Measurements from ENCODE around the gene IL17RC. TPM values are rescaled to one million over a fixed set of nuclear protein-coding genes. Genes with fewer than 3 reads are reported as not detected.
"Not testable (repeated sequence)": the region's sequence is repeated elsewhere in the genome, so short reads cannot be mapped to it uniquely, and the experiment has no call there.

The IL17RC gene
- total RNA-seq, 1 donor from 2014 or later, result 35.0 TPM

DNA sequence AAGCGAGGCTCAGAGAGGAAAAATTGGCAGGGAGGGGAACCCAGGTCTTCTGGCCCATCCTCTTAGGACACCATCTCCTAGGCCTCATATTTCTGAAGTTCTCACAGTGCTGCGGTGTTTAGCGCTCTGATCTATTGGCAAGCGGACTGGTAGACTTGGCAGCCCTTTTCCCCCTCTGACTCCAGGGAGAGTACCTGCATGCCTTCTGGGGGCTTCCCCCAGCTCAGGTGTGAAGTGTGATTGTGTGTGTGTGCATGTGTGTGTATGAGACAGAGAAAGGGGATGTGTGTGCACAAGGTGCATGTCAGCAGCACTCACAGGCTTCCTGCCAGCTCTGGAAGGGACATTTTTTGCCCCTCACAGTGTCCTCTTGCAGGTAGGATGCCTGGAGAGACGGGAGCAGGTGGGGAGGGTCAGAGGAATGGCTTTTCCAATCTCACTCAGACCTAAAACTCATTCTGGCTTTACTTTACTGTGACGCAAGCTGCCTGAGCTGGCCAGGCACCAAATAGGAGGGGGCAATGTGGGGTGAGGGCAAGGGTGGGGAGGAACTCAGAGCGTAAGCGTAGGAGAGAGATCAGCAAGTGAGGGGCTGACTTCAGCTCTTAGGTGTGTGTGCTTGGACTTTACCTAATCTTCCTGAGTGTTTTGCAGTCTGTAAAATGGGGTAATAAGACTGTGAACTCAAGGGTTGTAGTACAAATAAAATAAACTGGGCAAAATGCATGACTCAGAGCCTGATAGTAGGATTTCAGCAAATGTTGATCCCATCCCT is 18.2 kb upstream of the IL17RC start:
- no peak for TF ChIP-seq CTCF (IDR thresholded peaks at IDR 0.05; ENCODE audit: borderline replicate concordance)
- Histone ChIP-seq H3K4me3 (no peak overlapping the region), H3K27me3 (ENCODE audit: low read depth) (no peaks in the 10 kb centered on the region), H3K9me3 (replicated peaks) (no peaks in the 10 kb centered on the region), H3K4me1 (peaks cover 24% of the 10 kb centered on the region), H3K27ac (replicated peaks) (no peak overlapping the region), H3K36me3 (peaks cover 2% of the 10 kb centered on the region)
- intact Hi-C loops (cut with micrococcal nuclease), result no loop called here
- no peak for DNase-seq

- no peak overlapping the region for H3K4me3 ChIP-seq
- no peaks in the 10 kb centered on the region for H3K27me3 ChIP-seq (ENCODE audit: low read depth)
- H3K27ac ChIP-seq (replicated peaks), result no peak overlapping the region
- H3K4me1 ChIP-seq, result peaks cover 18% of the 10 kb centered on the region
- H3K36me3 ChIP-seq, result no peaks in the 10 kb centered on the region
- DNase-seq, result no peak
- intact Hi-C loops (cut with micrococcal nuclease), result no loop called here
- TF ChIP-seq CTCF (IDR thresholded peaks at IDR 0.05; ENCODE audit: borderline replicate concordance), result no peak
- H3K9me3 ChIP-seq (replicated peaks), result no peaks in the 10 kb centered on the region
Measured at GRCh38 chr3:9899289-9899791, 17.6 kb upstream of the IL17RC start.

- H3K27me3 ChIP-seq (ENCODE audit: low read depth); H3K27ac ChIP-seq (replicated peaks); H3K36me3 ChIP-seq; intact Hi-C loops (cut with micrococcal nuclease); H3K4me3 ChIP-seq; H3K9me3 ChIP-seq (replicated peaks); DNase-seq: not testable (repeated sequence)
- peaks cover 18% of the 10 kb centered on the region for H3K4me1 ChIP-seq
Measured at GRCh38 chr3:9900965-9901415, 15.9 kb upstream of the IL17RC start.

- H3K27me3 ChIP-seq (ENCODE audit: low read depth), result no peaks in the 10 kb centered on the region
- no peak for TF ChIP-seq CTCF (IDR thresholded peaks at IDR 0.05; ENCODE audit: borderline replicate concordance)
- H3K27ac ChIP-seq (replicated peaks), result no peak overlapping the region
- no peak for DNase-seq
- H3K36me3 ChIP-seq, result no peaks in the 10 kb centered on the region
- H3K9me3 ChIP-seq (replicated peaks), result no peaks in the 10 kb centered on the region
- H3K4me3 ChIP-seq, result no peak overlapping the region
- intact Hi-C loops (cut with micrococcal nuclease), result no loop called here
- peaks cover 18% of the 10 kb centered on the region for H3K4me1 ChIP-seq
Measured at GRCh38 chr3:9901967-9902366, 14.9 kb upstream of the IL17RC start.

GRCh38 chr3:9902372-9903237 is 14.3 kb upstream of the IL17RC start, which contains the start of gene IL17RE:
Gene IL17RE (plus strand): TSS chr3:9902848. CDS start chr3:9902933, 85 bp downstream.
- Histone ChIP-seq H3K4me1 (peaks cover 18% of the 10 kb centered on the region), H3K9me3 (replicated peaks) (no peaks in the 10 kb centered on the region), H3K27ac (replicated peaks) (peak within 1 kb of the TSS; percentile 56), H3K4me3 (peak within 1 kb of the TSS; percentile 37), H3K36me3 (no peaks in the 10 kb centered on the region), H3K27me3 (ENCODE audit: low read depth) (no peaks in the 10 kb centered on the region)
- DNase-seq, result no peak
- intact Hi-C loops (cut with micrococcal nuclease), result no loop called here
- TF ChIP-seq CTCF (IDR thresholded peaks at IDR 0.05; ENCODE audit: borderline replicate concordance), result no peak
